Body of pancreas (tissue), 4 donors: ENCODE data around the gene ENHO. TPM values are rescaled to one million over a fixed set of nuclear protein-coding genes. Genes with fewer than 3 reads are reported as not detected.

ENCODE experiments used
- ATAC-seq: fragments of 150-250 bp; one replicate; pipeline ENCODE4 v1.9.1; 2016
- DNase-seq, 4 donors: peaks; one replicate each; pipeline ENCODE4 v3.0.0-alpha.2; 2019
- H3K27ac ChIP-seq, 4 donors: fragments of 200-600 bp; sonication (generic); 1 replicate in 3 of 4; 2 replicates in 1 of 4; pipeline versions ENCODE4 v1.5.1 to v1.6.1; 2016 to 2019; ENCODE audit warnings: mild to moderate bottlenecking in 1 of 4, mixed read lengths in 1 of 4, moderate library complexity in 1 of 4
- H3K27me3 ChIP-seq, 2 donors: fragments of 200-600 bp; sonication (generic); one replicate each; pipeline ENCODE4 v1.6.0; 2016; ENCODE audit warnings: mild to moderate bottlenecking in 1 of 2
- H3K36me3 ChIP-seq, 2 donors: fragments of 200-600 bp; sonication (generic); replicated peaks in 1 of 2; 2 replicates each; pipeline ENCODE4 v1.5.1; 2016; ENCODE audit warnings: low read depth in 2 of 2; ENCODE audit not compliant: insufficient read depth in 1 of 2
- H3K4me1 ChIP-seq: fragments of 200-600 bp; sonication (generic); one replicate; pipeline ENCODE4 v1.6.0; 2016
- H3K4me3 ChIP-seq, 2 donors: fragments of 200-600 bp; sonication (generic); 1 replicate in 1 of 2; 2 replicates in 1 of 2; pipeline ENCODE4 v1.5.1; 2016 to 2019
- H3K9me3 ChIP-seq, 3 donors: fragments of 200-600 bp; sonication (generic); 1 replicate in 2 of 3; 2 replicates in 1 of 3; pipeline ENCODE4 v1.5.1; 2016
- POLR2A ChIP-seq, 3 donors: fragments of 450-650 bp; IDR thresholded peaks; one replicate each; pipeline ENCODE4 v1.6.1; 2016; ENCODE audit warnings: antibody characterized with exemption in 3 of 3, mild to moderate bottlenecking in 2 of 3
- WGBS, 2 donors: methylation state at CpG; one replicate each; pipeline ENCODE4 v1.1.5; 2017; 5-methylcytosine and 5-hydroxymethylcytosine counted together
- intact Hi-C: fragments of 100-400 bp; cut with DNase I; formaldehyde crosslinking; loops from one replicate; pipeline ENCODE4 v1.15.1; 2023
- small RNA-seq: library from RNA; depleted of rRNA; stranded (forward); fragments of <200 nt; gene quantifications from one replicate; pipeline ENCODE3, GENCODE V24; 2016
- total RNA-seq, 2 donors: library from RNA; depleted of rRNA; stranded (reverse); fragments of >200 nt; gene quantifications; one replicate each; pipeline ENCODE4 v1.1.0, GENCODE V29; 2016
- TF ChIP-seq, protein P1 (sequence below), 7 experiments: fragments of 450-650 bp in 4 of 7; fragments of 200-600 bp in 3 of 7; sonication (generic) in 3 of 7; IDR thresholded peaks; one replicate each; pipeline ENCODE4 v1.5.1; 2016 to 2019; ENCODE audit warnings: antibody characterized with exemption in 7 of 7

The ENHO gene
- total RNA-seq, 2 donors from 2014 or later = 2.9 TPM; not detected in 1

GRCh38 chr9:34479431-34479866 is 43.3 kb downstream of the ENHO start:
- Histone ChIP-seq H3K27ac (no peak overlapping the region), H3K4me3 (no peak overlapping the region), H3K4me1 (no peaks in the 10 kb centered on the region), H3K9me3 (no peaks in the 10 kb centered on the region), H3K27me3 (no peaks in the 10 kb centered on the region), H3K36me3 (no peaks in the 10 kb centered on the region)
- WGBS, 2 donors = 54 to 65% methylated on average over 5 of the region's 5 CpGs
- TF ChIP-seq POLR2A (IDR thresholded peaks at IDR 0.05) = no peak
- TF ChIP-seq, protein P1, sequence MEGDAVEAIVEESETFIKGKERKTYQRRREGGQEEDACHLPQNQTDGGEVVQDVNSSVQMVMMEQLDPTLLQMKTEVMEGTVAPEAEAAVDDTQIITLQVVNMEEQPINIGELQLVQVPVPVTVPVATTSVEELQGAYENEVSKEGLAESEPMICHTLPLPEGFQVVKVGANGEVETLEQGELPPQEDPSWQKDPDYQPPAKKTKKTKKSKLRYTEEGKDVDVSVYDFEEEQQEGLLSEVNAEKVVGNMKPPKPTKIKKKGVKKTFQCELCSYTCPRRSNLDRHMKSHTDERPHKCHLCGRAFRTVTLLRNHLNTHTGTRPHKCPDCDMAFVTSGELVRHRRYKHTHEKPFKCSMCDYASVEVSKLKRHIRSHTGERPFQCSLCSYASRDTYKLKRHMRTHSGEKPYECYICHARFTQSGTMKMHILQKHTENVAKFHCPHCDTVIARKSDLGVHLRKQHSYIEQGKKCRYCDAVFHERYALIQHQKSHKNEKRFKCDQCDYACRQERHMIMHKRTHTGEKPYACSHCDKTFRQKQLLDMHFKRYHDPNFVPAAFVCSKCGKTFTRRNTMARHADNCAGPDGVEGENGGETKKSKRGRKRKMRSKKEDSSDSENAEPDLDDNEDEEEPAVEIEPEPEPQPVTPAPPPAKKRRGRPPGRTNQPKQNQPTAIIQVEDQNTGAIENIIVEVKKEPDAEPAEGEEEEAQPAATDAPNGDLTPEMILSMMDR (IDR thresholded peaks at IDR 0.05) = no peak
- no peak for ATAC-seq
- no peak for DNase-seq
- intact Hi-C loops = no loop called here

- WGBS, 2 donors = 31 to 53% methylated on average over 1 of the region's 1 CpG
- Histone ChIP-seq H3K4me1 (no peaks in the 10 kb centered on the region), H3K27ac (no peak overlapping the region), H3K36me3 (no peaks in the 10 kb centered on the region), H3K27me3 (no peaks in the 10 kb centered on the region), H3K9me3 (no peaks in the 10 kb centered on the region), H3K4me3 (no peak overlapping the region)
- TF ChIP-seq, protein P1 (IDR thresholded peaks at IDR 0.05) = no peak
- TF ChIP-seq POLR2A (IDR thresholded peaks at IDR 0.05) = no peak
- intact Hi-C loops = no loop called here
- DNase-seq (no peak), ATAC-seq (no peak)
Observed at GRCh38 chr9:34477541-34477940, 45.2 kb downstream of the ENHO start.

DNA sequence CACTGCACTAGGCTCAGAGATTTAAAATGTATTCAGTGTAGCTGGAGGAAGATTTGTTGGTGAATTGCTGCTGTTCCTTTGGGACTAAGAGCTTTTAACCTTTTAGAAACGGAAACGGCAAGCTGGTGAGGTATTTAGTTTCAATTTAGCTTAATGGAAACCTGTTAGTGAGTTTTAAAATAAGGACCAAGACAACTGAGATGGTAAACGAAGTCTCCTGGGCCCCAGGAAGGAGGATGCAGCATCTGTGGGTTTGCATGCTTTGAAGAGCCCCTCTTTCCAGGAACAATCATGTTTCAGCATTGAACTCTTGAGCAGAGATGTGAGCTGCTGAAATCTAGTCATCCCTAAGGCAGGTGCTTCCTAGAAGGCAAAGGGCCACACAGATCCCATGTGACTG is 47.7 kb downstream of the ENHO start:
- Histone ChIP-seq H3K9me3 (no peaks in the 10 kb centered on the region), H3K4me3 (no peak overlapping the region), H3K27me3 (no peaks in the 10 kb centered on the region), H3K27ac (no peak overlapping the region), H3K4me1 (no peaks in the 10 kb centered on the region), H3K36me3 (no peaks in the 10 kb centered on the region)
- DNase-seq (no peak), ATAC-seq (no peak)
- intact Hi-C loops = no loop called here
- 37 to 46% methylated on average over 3 of the region's 3 CpGs for WGBS, 2 donors
- TF ChIP-seq POLR2A (IDR thresholded peaks at IDR 0.05) = no peak
- TF ChIP-seq, protein P1 (IDR thresholded peaks at IDR 0.05) = no peak

Small RNA genes lying within 50 kb of the gene (small RNA-seq; reads per million reads assigned to genes)
- gene RN7SKP24 = not detected

Other genes starting within 250 kb of the ENHO start
- under 1 TPM; 0.26 to 0.33 TPM for gene KIF24, start 193.7 kb downstream of the ENHO start, total RNA-seq
- 10 to 100 TPM in 1 of 2 donors, 1 to 10 TPM in 1; 9.2 to 14.0 TPM for gene NUDT2, start 193.4 kb downstream of the ENHO start, total RNA-seq
- 10 to 100 TPM; 11.2 to 11.9 TPM for gene MYORG, start 146.1 kb downstream of the ENHO start, total RNA-seq
- 1 to 10 TPM; 6.5 to 6.6 TPM for gene FAM219A, start 64.4 kb downstream of the ENHO start, total RNA-seq
- 1 to 10 TPM in 1 of 2 donors, under 1 TPM in 1; 0.99 to 2.1 TPM for gene DNAI1, start 64.2 kb downstream of the ENHO start, total RNA-seq
- gene CNTFR, start 66.7 kb upstream of the ENHO start, total RNA-seq = 10 to 100 TPM in 1 of 2 donors, 1 to 10 TPM in 1; 1.6 to 16.8 TPM
- 10 to 100 TPM in 1 of 2 donors, 1 to 10 TPM in 1; 8.6 to 16.9 TPM for gene RPP25L, start 89.1 kb upstream of the ENHO start, total RNA-seq
- gene DCTN3, start 97.5 kb upstream of the ENHO start, total RNA-seq = 10 to 100 TPM; 36.1 to 39.9 TPM
- gene ARID3C, start 106.1 kb upstream of the ENHO start, total RNA-seq = not detected
- 10 to 100 TPM; 26.7 to 57.1 TPM for gene SIGMAR1, start 114.8 kb upstream of the ENHO start, total RNA-seq
- 10 to 100 TPM; 31.6 to 33.2 TPM for gene GALT, start 123.7 kb upstream of the ENHO start, total RNA-seq
- 10 to 100 TPM; 14.5 to 27.4 TPM for gene IL11RA, start 129.2 kb upstream of the ENHO start, total RNA-seq
- not detected for gene CCL27, start 139.7 kb upstream of the ENHO start, total RNA-seq
- gene CCL19, start 168.3 kb upstream of the ENHO start, total RNA-seq = not detected
- 10 to 100 TPM; 32.6 to 40.2 TPM for gene CCL21, start 187.1 kb upstream of the ENHO start, total RNA-seq